A549 (cell line): ENCODE data around the gene GPS1. TPM values are rescaled to one million over a fixed set of nuclear protein-coding genes. Genes with fewer than 3 reads are reported as not detected.

ENCODE experiments used
- CBX8 ChIP-seq: fragments of 200-600 bp; sonication (generic); IDR thresholded peaks from 2 replicates; pipeline ENCODE4 v1.6.1; 2016
- CHD2 ChIP-seq: fragments of 150-350 bp; IDR thresholded peaks from 2 replicates; pipeline ENCODE4 v1.6.1; 2014; ENCODE audit warnings: low read length; ENCODE audit not compliant: partially characterized antibody
- CHD4 ChIP-seq: fragments of 200-600 bp; sonication (generic); IDR thresholded peaks from 2 replicates; pipeline ENCODE4 v1.6.1; 2016; ENCODE audit warnings: antibody characterized with exemption, mild to moderate bottlenecking, borderline replicate concordance
- EP300 ChIP-seq, 2 experiments: fragments of >200 bp; sonication (Bioruptor Twin); formaldehyde crosslinking; IDR thresholded peaks; 2 replicates in 1 of 2; 3 replicates in 1 of 2; pipeline ENCODE4 v1.6.1; 2016 to 2017
- ESRRA ChIP-seq: fragments of 150-350 bp; IDR thresholded peaks from 2 replicates; pipeline ENCODE4 v1.6.1; 2014; ENCODE audit warnings: mild to moderate bottlenecking, low read length, borderline replicate concordance
- FOSL2 ChIP-seq, 2 experiments: fragments of 450-650 bp in 1 of 2; fragments of >200 bp in 1 of 2; sonication (Bioruptor Twin) in 1 of 2; formaldehyde crosslinking; IDR thresholded peaks; 2 replicates each; pipeline versions ENCODE4 v1.5.0 to v1.6.1; 2016 to 2020; ENCODE audit warnings: mild to moderate bottlenecking in 1 of 2, moderate library complexity in 1 of 2
- FOXS1 ChIP-seq: fragments of 250-450 bp; sonication (Bioruptor Pico); IDR thresholded peaks from 2 replicates; pipeline ENCODE4 v1.5.0; 2020; ENCODE audit warnings: mild to moderate bottlenecking, moderate library complexity
- GATA3 ChIP-seq: IDR thresholded peaks from 2 replicates; pipeline ENCODE4 v1.6.1; 2012; ENCODE audit warnings: borderline replicate concordance
- HOXB13 ChIP-seq: fragments of 250-450 bp; sonication (Bioruptor Pico); IDR thresholded peaks from 2 replicates; pipeline ENCODE4 v1.5.0; 2020; ENCODE audit warnings: low read depth, mild to moderate bottlenecking, moderate library complexity
- JUN ChIP-seq, 2 experiments: fragments of >200 bp; sonication (Bioruptor Twin); formaldehyde crosslinking; IDR thresholded peaks; 2 replicates in 1 of 2; 3 replicates in 1 of 2; pipeline ENCODE4 v1.6.1; 2016 to 2017
- KDM1A ChIP-seq: fragments of 200-600 bp; sonication (generic); IDR thresholded peaks from 2 replicates; pipeline ENCODE4 v1.6.1; 2016; ENCODE audit warnings: low read depth, mild to moderate bottlenecking
- KDM5A ChIP-seq: fragments of 200-600 bp; sonication (generic); IDR thresholded peaks from 2 replicates; pipeline ENCODE4 v1.6.1; 2016; ENCODE audit warnings: antibody characterized with exemption, mild to moderate bottlenecking
- MAFK ChIP-seq: fragments of 450-650 bp; IDR thresholded peaks from 2 replicates; pipeline ENCODE4 v1.6.1; 2014; ENCODE audit not compliant: partially characterized antibody
- NFE2L2 ChIP-seq: fragments of 150-350 bp; conservative IDR thresholded peaks from 2 replicates; pipeline ENCODE4 v1.6.1; 2014; ENCODE audit warnings: low read length
- NPAS2 ChIP-seq: fragments of 250-450 bp; sonication (Bioruptor Pico); IDR thresholded peaks from 2 replicates; pipeline ENCODE4 v1.8.0; 2022; ENCODE audit warnings: mild to moderate bottlenecking, moderate library complexity, borderline replicate concordance
- PHF8 ChIP-seq: fragments of 200-600 bp; sonication (generic); IDR thresholded peaks from 2 replicates; pipeline ENCODE4 v1.6.1; 2016; ENCODE audit warnings: low read depth, mild to moderate bottlenecking, antibody characterized with exemption, moderate library complexity, borderline replicate concordance
- POLR2AphosphoS2 ChIP-seq: conservative IDR thresholded peaks from 2 replicates; pipeline ENCODE4 v1.6.1; 2012; ENCODE audit warnings: low read length, improper control_type of control experiment, inconsistent platforms
- RAD21 ChIP-seq, 2 experiments: fragments of >200 bp in 1 of 2; sonication (Bioruptor Twin) in 1 of 2; formaldehyde crosslinking in 1 of 2; IDR thresholded peaks in 1 of 2; conservative IDR thresholded peaks in 1 of 2; 2 replicates in 1 of 2; 3 replicates in 1 of 2; pipeline ENCODE4 v1.6.1; 2012 to 2018; ENCODE audit warnings: inconsistent platforms in 1 of 2
- RARB ChIP-seq: fragments of 250-450 bp; sonication (Bioruptor Pico); IDR thresholded peaks from 2 replicates; pipeline ENCODE4 v1.8.0; 2021; ENCODE audit warnings: mild to moderate bottlenecking, moderate library complexity
- RCOR1 ChIP-seq: fragments of 150-350 bp; IDR thresholded peaks from 2 replicates; pipeline ENCODE4 v1.6.1; 2014; ENCODE audit warnings: antibody characterized with exemption, low read length, low read depth
- RFX5 ChIP-seq: fragments of 450-650 bp; IDR thresholded peaks from 2 replicates; pipeline ENCODE4 v1.7.1; 2014; ENCODE audit warnings: antibody characterized with exemption, mild to moderate bottlenecking, moderate library complexity
- TP53 ChIP-seq: fragments of 250-450 bp; sonication (Bioruptor Pico); IDR thresholded peaks from 2 replicates; pipeline ENCODE4 v1.5.0; 2021; ENCODE audit warnings: mild to moderate bottlenecking, moderate library complexity
- ZC3H11A ChIP-seq: fragments of 450-650 bp; IDR thresholded peaks from 2 replicates; pipeline ENCODE4 v1.6.1; 2014; ENCODE audit warnings: antibody characterized with exemption, mild to moderate bottlenecking
- ZNF302 ChIP-seq: fragments of 250-450 bp; sonication (Bioruptor Pico); IDR thresholded peaks from 2 replicates; pipeline ENCODE4 v1.9.0; 2021; ENCODE audit warnings: inconsistent platforms, mild to moderate bottlenecking, moderate library complexity
- polyA plus RNA-seq, 4 experiments: library from polyadenylated mRNA; depleted of rRNA in 3 of 4; stranded (reverse); fragments of >200 nt; fragmentation: RNase III in 1 of 4; extraction: RNeasy Plus Mini Kit Qiagen cat#74134 plus additional on column Dnase treatment in 1 of 4; gene quantifications; 2 replicates in 3 of 4; 3 replicates in 1 of 4; pipeline ENCODE4 v1.2.3, GENCODE V29; 2011 to 2017
- TF ChIP-seq, protein P1 (sequence below): IDR thresholded peaks from 2 replicates; pipeline ENCODE4 v1.6.1; 2012; ENCODE audit warnings: low read depth, borderline replicate concordance
- TF ChIP-seq, protein P2 (sequence below): IDR thresholded peaks from 2 replicates; pipeline ENCODE4 v1.6.1; 2012
- TF ChIP-seq, protein P3 (sequence below): fragments of >200 bp; sonication (Bioruptor Twin); formaldehyde crosslinking; IDR thresholded peaks from 3 replicates; pipeline ENCODE4 v1.6.1; 2016

The GPS1 gene
- polyA plus RNA-seq, 2 of the 4 experiments (the other 2 are of a cell fraction) = 89.4 to 126 TPM

DNA sequence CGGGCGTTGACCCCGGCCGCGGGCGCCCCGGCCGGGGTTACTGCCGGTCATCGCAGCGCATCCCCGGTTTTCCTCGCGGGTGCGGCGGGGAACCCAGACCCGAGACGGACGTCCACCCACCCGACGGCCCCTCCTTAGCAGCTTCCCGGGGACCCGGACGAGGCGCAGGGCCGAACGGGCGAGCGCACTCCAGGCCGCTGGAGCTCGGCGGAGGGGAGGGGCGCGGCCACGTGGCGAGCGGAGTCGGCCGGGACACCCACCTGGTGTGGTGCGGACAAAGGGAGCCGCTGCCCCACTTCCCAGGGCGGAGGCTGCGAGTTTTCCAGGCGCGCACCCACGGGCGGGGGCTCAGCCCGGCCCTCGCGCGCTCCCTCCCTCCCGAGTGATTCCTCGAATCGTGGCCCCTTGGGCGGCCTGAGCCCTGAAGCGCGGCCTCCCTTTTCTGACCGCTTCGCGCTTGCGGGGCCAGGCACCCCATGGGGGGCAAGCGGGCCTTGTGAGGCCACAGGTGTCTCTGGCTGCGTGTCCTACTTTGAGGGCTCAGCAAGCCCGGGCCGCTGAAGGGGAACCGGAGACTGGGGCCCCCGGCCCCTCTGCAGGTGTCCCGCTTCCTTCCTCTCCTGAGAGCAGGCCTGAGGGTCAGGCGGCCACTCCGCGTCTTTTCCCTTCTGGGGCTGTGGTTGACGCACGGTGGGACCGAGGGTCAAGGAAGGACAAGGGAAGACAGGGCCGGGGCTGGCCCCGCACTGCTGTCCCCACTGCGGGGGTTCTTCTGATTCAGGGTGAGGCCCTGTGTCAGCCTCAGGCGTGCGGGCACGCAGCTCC lies 47.5 kb downstream of the GPS1 start (continued):
- TF ChIP-seq TP53 (CRISPR knock-in tag) (peak; percentile 88), MAFK (no peak), CHD4 (no peak), POLR2AphosphoS2 (no peak), KDM1A (no peak), ZNF302 (CRISPR knock-in tag) (peak; percentile 62; the same call in 1 of the 2 replicates), RAD21 (conservative IDR thresholded peaks at IDR 0.05 in 1 of 2, IDR thresholded peaks at IDR 0.05 in 1 of 2) (no peak), ESRRA (no peak), NPAS2 (CRISPR knock-in tag) (no peak), FOXS1 (CRISPR knock-in tag) (peak; percentile 55; the same call in 1 of the 2 replicates), JUN (IDR thresholded peaks at IDR 0.05) (no peak), HOXB13 (CRISPR knock-in tag) (peak; percentile 96), ZC3H11A (no peak), PHF8 (peak; percentile 49), FOSL2 (IDR thresholded peaks at IDR 0.05) (no peak), FOSL2 (CRISPR knock-in tag; IDR thresholded peaks at IDR 0.05) (no peak), NFE2L2 (no peak), GATA3 (no peak), CBX8 (no peak), RARB (CRISPR knock-in tag) (no peak), EP300 (IDR thresholded peaks at IDR 0.05) (no peak), CHD2 (no peak), RCOR1 (no peak), RFX5 (no peak; the same call in 1 of the 2 replicates), KDM5A (no peak)
- TF ChIP-seq, protein P1, sequence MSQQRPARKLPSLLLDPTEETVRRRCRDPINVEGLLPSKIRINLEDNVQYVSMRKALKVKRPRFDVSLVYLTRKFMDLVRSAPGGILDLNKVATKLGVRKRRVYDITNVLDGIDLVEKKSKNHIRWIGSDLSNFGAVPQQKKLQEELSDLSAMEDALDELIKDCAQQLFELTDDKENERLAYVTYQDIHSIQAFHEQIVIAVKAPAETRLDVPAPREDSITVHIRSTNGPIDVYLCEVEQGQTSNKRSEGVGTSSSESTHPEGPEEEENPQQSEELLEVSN = peak; percentile 82; the same call in 1 of the 2 replicates
- TF ChIP-seq, protein P2, sequence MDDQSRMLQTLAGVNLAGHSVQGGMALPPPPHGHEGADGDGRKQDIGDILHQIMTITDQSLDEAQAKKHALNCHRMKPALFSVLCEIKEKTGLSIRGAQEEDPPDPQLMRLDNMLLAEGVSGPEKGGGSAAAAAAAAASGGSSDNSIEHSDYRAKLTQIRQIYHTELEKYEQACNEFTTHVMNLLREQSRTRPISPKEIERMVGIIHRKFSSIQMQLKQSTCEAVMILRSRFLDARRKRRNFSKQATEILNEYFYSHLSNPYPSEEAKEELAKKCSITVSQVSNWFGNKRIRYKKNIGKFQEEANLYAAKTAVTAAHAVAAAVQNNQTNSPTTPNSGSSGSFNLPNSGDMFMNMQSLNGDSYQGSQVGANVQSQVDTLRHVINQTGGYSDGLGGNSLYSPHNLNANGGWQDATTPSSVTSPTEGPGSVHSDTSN = no peak; the same call in 1 of the 2 replicates
- TF ChIP-seq, protein P3, sequence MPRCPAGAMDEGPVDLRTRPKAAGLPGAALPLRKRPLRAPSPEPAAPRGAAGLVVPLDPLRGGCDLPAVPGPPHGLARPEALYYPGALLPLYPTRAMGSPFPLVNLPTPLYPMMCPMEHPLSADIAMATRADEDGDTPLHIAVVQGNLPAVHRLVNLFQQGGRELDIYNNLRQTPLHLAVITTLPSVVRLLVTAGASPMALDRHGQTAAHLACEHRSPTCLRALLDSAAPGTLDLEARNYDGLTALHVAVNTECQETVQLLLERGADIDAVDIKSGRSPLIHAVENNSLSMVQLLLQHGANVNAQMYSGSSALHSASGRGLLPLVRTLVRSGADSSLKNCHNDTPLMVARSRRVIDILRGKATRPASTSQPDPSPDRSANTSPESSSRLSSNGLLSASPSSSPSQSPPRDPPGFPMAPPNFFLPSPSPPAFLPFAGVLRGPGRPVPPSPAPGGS = no peak; the same call in 2 of the 3 replicates
